HEK293T (cell line): ENCODE data around the gene STEAP3.

ENCODE experiments used
- CTCF ChIA-PET: fragments of 350-600 bp; formaldehyde crosslinking; extraction: SDS; loops from one replicate; lab custom pipeline; 2021; ENCODE audit warnings: antibody characterized with exemption, inconsistent platforms; lab: Yijun Ruan, JAX
- POLR2A ChIA-PET: fragments of 350-600 bp; formaldehyde crosslinking; extraction: SDS; loops from one replicate; lab custom pipeline; 2020; ENCODE audit warnings: antibody characterized with exemption, inconsistent platforms; lab: Yijun Ruan, JAX
- DNase-seq: peaks from one replicate; pipeline ENCODE4 v3.0.0; 2012; ENCODE audit warnings: mixed read lengths; ENCODE audit errors: extremely low spot score
- ARNT ChIP-seq: fragments of 450-650 bp; IDR thresholded peaks from 2 replicates; pipeline ENCODE4 v1.6.1; 2017; ENCODE audit warnings: mild to moderate bottlenecking
- BHLHE40 ChIP-seq: fragments of 450-650 bp; IDR thresholded peaks from 2 replicates; pipeline ENCODE4 v1.6.1; 2016; ENCODE audit warnings: mild to moderate bottlenecking, moderate library complexity, borderline replicate concordance
- CTBP1 ChIP-seq: fragments of 450-650 bp; IDR thresholded peaks from 2 replicates; pipeline ENCODE4 v1.6.1; 2016; ENCODE audit warnings: borderline replicate concordance
- ELF4 ChIP-seq: fragments of 450-650 bp; IDR thresholded peaks from 2 replicates; pipeline ENCODE4 v1.6.1; 2017; ENCODE audit warnings: antibody characterized with exemption
- FOXA1 ChIP-seq: fragments of 450-650 bp; IDR thresholded peaks from 2 replicates; pipeline ENCODE4 v1.6.1; 2016; ENCODE audit warnings: mild to moderate bottlenecking
- FOXK2 ChIP-seq: fragments of 450-650 bp; IDR thresholded peaks from 2 replicates; pipeline ENCODE4 v1.6.1; 2016; ENCODE audit warnings: mild to moderate bottlenecking
- FOXM1 ChIP-seq: fragments of 450-650 bp; IDR thresholded peaks from 2 replicates; pipeline ENCODE4 v1.6.1; 2017; ENCODE audit warnings: mild to moderate bottlenecking, borderline replicate concordance
- HDGF ChIP-seq: fragments of 450-650 bp; IDR thresholded peaks from 2 replicates; pipeline ENCODE4 v1.6.1; 2017; ENCODE audit warnings: antibody characterized with exemption, borderline replicate concordance
- L3MBTL2 ChIP-seq: fragments of 450-650 bp; conservative IDR thresholded peaks from 2 replicates; pipeline ENCODE4 v1.6.1; 2016; ENCODE audit warnings: mild to moderate bottlenecking
- LEF1 ChIP-seq: fragments of 450-650 bp; IDR thresholded peaks from 2 replicates; pipeline ENCODE4 v1.6.1; 2017; ENCODE audit warnings: mild to moderate bottlenecking, borderline replicate concordance
- NFRKB ChIP-seq: fragments of 450-650 bp; IDR thresholded peaks from 2 replicates; pipeline ENCODE4 v1.6.1; 2016; ENCODE audit warnings: mild to moderate bottlenecking, moderate library complexity
- SP1 ChIP-seq: fragments of 450-650 bp; IDR thresholded peaks from 2 replicates; pipeline ENCODE4 v1.6.1; 2017
- SUZ12 ChIP-seq: fragments of 450-650 bp; IDR thresholded peaks from 2 replicates; pipeline ENCODE4 v1.6.1; 2016; ENCODE audit warnings: mild to moderate bottlenecking
- TARDBP ChIP-seq: fragments of 450-650 bp; IDR thresholded peaks from 2 replicates; pipeline ENCODE4 v1.6.1; 2016
- ZNF384 ChIP-seq: fragments of 450-650 bp; IDR thresholded peaks from 2 replicates; pipeline ENCODE4 v1.6.1; 2016
- TF ChIP-seq, protein P1 (sequence below): fragments of 450-650 bp; IDR thresholded peaks from 2 replicates; pipeline ENCODE4 v1.6.1; 2016

The STEAP3 gene

DNA sequence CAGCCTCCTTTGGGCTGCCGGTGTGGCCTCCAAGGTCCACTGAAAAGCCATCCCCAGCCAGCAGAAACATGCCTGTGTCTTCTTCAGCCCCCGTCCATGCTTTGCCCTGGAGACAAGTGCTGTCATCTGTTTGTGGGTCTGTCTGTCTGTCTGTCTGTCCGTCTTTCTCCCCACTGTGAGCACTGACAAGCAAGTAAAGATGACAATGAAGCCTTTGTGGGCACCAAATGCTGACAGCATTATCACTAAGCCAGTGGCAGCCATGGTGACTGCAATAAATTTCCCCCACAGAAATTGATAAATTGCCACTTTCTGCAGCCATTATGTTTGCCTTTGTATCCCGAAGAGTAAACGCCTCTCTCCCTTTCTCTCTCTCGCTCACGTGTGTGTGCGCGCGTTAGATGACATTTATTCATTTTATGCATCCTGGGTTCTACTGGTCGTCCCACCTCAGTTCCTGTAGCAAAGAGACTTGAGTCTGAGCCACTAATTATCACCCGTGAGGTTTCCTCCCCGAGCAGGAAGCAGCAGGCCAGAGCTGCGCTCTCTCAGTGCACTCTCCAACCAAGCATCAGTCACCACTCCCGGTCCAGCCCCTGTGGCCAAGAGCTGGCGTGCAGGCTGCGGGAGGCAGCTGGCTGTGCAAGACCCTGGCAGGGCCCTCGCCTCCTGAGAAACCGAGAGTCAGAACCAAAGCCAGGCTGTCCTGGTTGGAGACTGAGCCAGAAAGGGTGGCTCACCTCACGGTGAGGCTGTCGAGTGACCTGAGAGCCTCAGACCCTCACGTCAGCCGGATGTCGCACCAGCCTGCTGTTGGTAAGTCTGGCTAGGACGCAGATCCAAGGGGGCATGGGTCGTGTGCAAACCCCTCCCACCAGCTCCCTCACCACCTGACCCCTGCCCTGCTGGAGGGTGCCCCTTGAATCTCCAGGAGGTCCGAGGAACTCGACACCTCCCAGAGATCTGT lies 6.9 kb downstream of the STEAP3 start:
- CTCF ChIA-PET: no interaction called here
- POLR2A ChIA-PET: no interaction called here
- no peak for DNase-seq
- no peak for TF ChIP-seq BHLHE40
- TF ChIP-seq, protein P1, sequence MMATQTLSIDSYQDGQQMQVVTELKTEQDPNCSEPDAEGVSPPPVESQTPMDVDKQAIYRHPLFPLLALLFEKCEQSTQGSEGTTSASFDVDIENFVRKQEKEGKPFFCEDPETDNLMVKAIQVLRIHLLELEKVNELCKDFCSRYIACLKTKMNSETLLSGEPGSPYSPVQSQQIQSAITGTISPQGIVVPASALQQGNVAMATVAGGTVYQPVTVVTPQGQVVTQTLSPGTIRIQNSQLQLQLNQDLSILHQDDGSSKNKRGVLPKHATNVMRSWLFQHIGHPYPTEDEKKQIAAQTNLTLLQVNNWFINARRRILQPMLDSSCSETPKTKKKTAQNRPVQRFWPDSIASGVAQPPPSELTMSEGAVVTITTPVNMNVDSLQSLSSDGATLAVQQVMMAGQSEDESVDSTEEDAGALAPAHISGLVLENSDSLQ: no peak
- no peak for TF ChIP-seq SUZ12
- TF ChIP-seq TARDBP: no peak
- no peak for TF ChIP-seq FOXK2
- TF ChIP-seq NFRKB: no peak

DNA sequence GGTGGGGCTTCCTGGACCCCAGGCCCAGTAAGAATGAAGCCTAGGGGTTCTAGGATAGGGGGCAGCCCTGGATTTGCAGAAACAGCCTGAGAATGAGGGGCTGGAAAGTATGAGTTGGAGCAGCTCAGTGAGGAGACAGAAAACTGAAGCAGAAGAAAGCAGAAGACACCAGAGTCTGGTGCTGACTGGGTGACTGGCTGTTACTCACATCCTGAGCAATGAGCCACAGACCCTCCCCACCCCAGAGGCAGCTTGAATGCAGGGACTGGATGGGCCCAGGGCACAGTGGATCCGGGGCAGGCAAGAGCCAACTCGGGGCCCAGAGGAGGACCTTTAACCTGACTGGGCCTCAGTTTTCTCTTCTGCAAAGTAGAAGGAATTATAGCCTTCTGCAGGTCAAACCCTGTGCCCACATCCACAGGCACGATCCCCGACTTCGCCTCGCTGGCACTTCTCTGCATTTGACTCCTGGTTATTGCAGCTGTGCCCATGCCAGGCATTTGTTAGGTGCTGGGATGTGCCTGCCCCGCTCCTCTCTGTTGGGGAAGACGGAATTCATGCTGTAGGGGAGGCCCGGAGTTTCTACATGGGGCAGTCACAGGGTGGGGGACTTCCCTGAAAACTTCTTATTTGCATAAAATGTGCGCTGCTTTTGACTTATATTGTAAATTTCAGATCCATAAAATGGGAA lies 8.5 kb downstream of the STEAP3 start:
- ChIA-PET CTCF (no interaction called here), POLR2A (no interaction called here)
- TF ChIP-seq ARNT: no peak
- no peak for TF ChIP-seq SUZ12
- TF ChIP-seq ELF4: no peak
- TF ChIP-seq BHLHE40: no peak
- TF ChIP-seq HDGF: no peak
- no peak for TF ChIP-seq FOXA1
- no peak for TF ChIP-seq FOXM1
- TF ChIP-seq LEF1: no peak
- TF ChIP-seq TARDBP: no peak
- TF ChIP-seq ZNF384: no peak
- no peak for DNase-seq

DNA sequence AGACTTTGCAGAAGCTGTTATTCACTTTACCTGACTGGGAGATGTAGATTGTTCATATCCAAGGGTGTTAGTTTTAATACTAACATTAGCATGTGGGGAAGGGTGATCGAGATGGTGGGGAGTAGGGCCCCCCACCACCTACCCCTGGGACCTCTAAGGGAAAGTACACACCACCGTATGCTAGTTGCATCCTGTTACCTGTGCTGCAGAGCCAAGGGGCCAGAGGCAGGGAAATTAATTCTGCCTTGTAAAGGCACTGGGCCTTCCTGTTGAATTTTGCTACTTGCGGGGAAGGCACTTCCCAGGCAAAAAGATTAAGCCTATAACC lies 9.0 kb downstream of the STEAP3 start:
- TF ChIP-seq, protein P1: no peak
- TF ChIP-seq ARNT (no peak), SUZ12 (no peak), ELF4 (no peak), SP1 (no peak), BHLHE40 (no peak), LEF1 (no peak), FOXA1 (no peak), HDGF (no peak), TARDBP (no peak), FOXK2 (no peak), CTBP1 (no peak)
- ChIA-PET POLR2A (no interaction called here), CTCF (no interaction called here)
- no peak for DNase-seq

DNA sequence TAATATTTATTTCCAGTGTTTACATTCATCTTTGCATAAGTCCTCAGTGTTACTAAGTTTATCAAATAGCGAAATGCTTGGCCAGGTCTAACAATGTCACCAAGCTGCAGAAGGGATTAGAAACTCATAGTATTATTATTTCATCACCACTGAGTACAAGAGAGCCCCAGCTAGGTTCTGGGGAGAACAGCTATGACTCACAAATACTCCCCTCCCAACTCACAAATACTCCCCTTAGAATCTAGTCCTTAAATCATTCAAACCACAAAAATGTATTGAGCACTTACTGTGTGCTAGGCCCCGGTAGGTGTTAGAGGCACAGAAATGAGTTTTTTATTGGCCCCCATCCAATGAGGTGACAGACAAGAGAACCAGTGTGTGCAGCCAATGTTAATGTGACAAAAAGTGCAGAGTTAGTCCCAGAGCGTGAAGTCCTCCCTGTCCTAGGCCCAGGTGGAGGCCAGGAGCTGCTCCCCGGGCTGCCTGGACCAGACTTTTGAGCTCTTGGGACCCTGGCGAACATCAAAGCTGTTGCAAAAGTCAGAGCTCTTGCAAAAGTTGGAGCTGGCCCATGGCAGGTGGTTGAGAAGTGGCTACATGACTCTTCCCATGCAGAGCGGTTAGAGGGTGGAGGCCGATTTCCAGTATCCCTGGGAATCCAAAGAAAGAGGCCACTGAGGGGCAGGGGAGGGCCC lies 9.8 kb downstream of the STEAP3 start:
- TF ChIP-seq BHLHE40 (no peak), SUZ12 (no peak), ZNF384 (no peak), TARDBP (no peak), ARNT (no peak), L3MBTL2 (no peak), ELF4 (no peak), CTBP1 (no peak), FOXM1 (no peak), NFRKB (no peak), HDGF (no peak)
- TF ChIP-seq, protein P1: no peak
- CTCF ChIA-PET: interaction anchor here (0.6 to 1.0 kb wide), 6 partner anchors 8 to 88 kb away, joined by 3 to 4 read pairs (median 4); no protein-coding TSS in a partner anchor
- no peak for DNase-seq
- POLR2A ChIA-PET: interaction anchor here (1.2 kb wide), 1 partner anchor 21 kb away, joined by 4 read pairs; no protein-coding TSS in a partner anchor
